GM18505 (cell line): Measurements from ENCODE around the gene GCKR.
"Not testable (repeated sequence)": the region's sequence is repeated elsewhere in the genome, so short reads cannot be mapped to it uniquely, and the experiment has no call there.

Experiments
- ATAC-seq: cut with Tn5 transposase; IDR thresholded peaks from one replicate; pipeline ENCODE4 v1.9.1; 2021; ENCODE audit not compliant: unreplicated experiment
- POLR2A ChIP-seq: IDR thresholded peaks from 4 replicates; pipeline ENCODE4 v1.6.1; 2011; ENCODE audit warnings: borderline replicate concordance; ENCODE audit not compliant: insufficient read depth, insufficient read length; ENCODE audit errors: extremely low read depth

The GCKR gene

DNA sequence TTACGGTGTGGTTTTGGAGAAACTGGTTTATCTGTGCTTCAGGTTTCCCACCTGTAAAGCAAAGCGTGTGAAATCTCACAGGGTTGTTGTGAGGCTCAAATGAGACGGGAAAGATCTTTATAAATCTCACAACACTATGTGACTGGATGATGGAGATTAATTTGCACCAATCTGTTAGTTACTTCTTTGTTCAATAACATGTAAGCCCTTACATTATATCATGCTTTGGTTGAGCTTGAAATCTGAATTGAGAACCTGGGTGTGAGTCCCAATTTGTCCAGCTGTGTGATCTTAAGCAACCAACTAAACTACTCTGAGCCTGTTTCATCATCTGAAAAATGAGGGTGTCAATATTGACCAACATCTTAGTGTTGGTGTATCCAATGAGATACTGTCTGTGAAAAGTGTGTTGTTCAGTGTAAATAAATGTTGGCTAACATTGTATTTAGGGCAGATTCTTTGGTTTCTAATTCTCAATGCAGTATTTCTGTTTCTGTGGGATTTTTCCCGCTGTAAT, 741 bp upstream of the GCKR start:
- ATAC-seq, result no peak
- no peak for TF ChIP-seq POLR2A

- ATAC-seq, result no peak
- TF ChIP-seq POLR2A, result no peak
These were observed 619 bp downstream of the GCKR start for GRCh38 chr2:27497288-27497627.

DNA sequence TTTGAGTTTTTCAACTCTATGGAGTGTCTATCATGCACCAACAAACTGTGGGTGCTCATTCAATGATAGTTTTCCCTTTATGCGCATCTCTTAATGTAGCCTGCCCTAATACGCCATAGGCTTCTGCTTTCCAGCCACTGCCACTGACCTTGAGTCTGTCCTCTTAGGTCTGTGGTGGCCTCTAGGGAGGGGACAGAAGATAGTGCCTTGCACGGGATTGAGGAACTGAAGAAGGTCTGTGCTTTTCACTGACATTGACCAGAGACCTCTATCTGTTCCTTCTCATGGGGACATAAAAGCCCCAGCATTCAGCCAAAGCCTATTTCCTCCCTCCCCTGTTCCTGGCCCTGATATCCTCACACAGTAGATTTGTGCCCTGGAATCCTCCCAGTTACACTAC, 2.3 kb downstream of the GCKR start:
- no peak for ATAC-seq
- no peak for TF ChIP-seq POLR2A

DNA sequence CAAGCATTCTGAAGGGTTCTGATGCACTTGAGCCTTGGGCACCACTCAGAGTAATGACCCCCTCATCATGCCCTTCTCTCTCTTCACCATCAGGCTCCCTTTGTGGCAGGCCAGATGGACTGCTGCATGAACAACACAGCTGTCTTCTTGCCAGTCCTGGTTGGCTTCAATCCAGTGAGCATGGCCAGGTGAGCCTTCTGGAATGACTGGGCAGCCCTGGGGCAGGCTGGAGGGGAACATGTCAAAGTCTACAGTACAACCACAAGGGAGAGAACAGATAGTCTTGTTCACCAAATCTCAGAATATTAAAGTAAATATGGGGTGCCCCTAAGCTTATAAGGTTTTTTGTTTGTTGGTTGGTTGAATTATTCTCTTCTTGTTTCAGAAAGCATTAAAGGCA, 4.4 kb downstream of the GCKR start:
- no peak for ATAC-seq
- no peak for TF ChIP-seq POLR2A

DNA sequence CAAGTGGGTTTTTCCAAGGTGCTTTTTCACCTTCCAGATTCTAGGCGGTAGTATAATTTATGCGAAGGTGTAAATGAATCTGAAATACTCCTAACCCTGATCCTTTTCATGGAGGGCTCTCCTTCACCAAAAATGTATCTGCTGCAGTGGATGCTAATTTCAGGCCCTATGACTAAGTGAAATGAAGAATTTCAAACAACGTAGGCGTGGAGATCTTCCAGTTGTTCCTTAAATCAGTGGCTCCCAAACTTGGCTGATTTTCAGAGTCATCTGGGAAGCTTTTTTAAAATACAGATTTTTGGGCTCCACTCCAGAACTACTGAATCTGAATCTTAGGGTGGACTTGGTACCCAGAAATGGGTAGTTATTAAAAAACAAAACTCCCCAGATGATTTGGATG, 5.5 kb downstream of the GCKR start:
- no peak for TF ChIP-seq POLR2A
- no peak for ATAC-seq

- no peak for ATAC-seq
- no peak for TF ChIP-seq POLR2A
These were observed 9.9 kb downstream of the GCKR start for GRCh38 chr2:27506587-27506986.

- TF ChIP-seq POLR2A, result no peak
- ATAC-seq, result no peak
These were observed 10.7 kb downstream of the GCKR start for GRCh38 chr2:27507293-27507692.

GRCh38 chr2:27509326-27509725, 12.7 kb downstream of the GCKR start:
- ATAC-seq, result no peak

GRCh38 chr2:27518113-27518781, 21.6 kb downstream of the GCKR start:
- ATAC-seq, result no peak
- TF ChIP-seq POLR2A, result no peak

More at GRCh38 chr2:27509326-27509725, 12.7 kb downstream of the GCKR start:
- TF ChIP-seq POLR2A, result no peak

DNA sequence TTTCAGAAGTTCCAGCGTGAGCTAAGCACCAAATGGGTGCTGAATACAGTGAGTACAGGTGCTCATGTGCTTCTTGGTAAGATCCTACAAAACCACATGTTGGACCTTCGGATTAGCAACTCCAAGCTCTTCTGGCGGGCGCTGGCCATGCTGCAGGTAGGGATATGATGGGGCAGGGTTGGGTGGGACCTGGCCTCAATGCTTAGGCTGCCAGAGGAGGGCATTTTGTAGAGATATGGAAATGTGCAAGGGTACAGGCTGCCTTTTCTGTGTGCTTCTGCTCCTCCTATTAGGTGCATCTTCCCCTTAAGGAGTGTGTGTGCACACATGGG, 22.1 kb downstream of the GCKR start:
- no peak for ATAC-seq
- no peak for TF ChIP-seq POLR2A

DNA sequence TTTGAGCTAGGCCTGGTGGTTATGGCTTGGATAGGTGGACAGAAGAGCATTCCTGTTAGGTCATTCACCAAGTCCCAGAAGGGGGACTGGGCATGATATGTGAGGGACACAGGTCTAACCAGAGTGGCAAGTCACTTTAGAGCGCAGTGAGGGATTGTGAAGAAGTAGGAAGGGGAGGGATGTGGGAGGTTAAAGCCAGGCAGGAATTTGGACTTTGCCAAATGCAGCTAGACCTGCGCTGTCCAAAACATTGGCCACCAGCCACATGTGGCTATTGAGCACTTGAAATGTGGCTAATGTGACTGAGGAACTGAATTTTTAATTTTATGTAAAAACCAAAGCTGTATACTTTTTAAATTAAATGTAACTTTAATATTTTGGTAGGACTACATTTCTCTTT, 23.7 kb downstream of the GCKR start:
- no peak for ATAC-seq
- TF ChIP-seq POLR2A, result no peak

GRCh38 chr2:27522400-27522945, 25.8 kb downstream of the GCKR start:
- ATAC-seq, result no peak
- TF ChIP-seq POLR2A, result no peak

DNA sequence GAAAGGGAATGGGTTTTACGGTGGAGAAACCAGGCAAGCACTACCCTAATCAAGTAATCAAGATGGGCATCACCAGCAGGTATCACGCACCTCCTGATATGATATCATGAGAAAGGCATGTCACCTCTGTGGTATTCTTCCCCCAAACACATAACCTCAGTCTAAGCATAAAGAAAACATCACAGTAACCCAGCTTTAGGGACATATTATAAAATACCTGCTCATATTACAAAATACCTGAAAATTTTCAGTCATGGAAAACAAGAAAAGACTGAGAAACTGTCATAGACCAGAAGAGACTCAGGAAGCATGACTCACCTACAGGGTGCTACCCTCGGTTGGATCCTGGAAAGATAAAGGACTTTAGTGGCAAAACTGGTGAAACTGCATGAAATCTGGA, 30.5 kb downstream of the GCKR start:
- ATAC-seq, result no peak
- TF ChIP-seq POLR2A, result no peak

DNA sequence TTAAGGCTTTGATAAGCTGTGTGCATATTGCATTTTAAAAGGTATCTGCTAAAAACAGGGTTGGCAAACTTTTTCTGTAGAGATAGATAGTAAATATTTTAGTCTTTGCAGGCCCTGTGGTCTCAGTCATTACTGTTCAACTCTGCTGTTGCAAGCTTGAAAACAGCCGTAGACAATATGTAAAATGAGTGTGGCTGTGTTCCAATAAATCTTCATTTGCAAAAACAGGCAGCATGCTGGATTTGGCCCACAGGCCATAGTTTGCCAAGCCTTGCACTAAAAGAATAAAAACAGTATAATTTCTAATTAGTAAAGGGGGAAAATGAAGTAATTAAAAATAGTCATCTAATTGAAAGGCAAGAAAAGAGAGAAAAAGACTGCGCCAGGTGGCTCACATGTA, 35.3 kb downstream of the GCKR start:
- TF ChIP-seq POLR2A, result no peak
- ATAC-seq, result no peak

DNA sequence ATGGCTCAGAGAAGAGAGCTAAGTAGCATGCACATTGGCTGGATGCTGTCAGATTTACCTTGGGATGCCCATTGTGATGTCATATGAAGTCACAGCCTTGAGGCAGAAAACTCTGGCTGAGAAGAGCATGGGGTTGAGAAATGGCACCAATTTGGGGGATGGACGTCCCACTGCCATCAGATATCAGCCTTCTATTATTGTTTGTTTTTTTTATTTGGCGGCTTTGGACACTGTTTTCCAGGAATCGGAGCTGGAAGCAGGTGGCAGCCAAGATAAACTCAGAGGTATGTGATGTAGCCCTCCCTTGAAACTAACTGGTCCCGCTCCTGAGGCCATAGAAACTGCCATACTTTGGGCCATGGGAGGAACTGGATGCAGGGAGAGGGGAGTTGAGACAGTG, 40.6 kb downstream of the GCKR start:
- no peak for ATAC-seq
- TF ChIP-seq POLR2A, result no peak

GRCh38 chr2:27538839-27539450, 42.3 kb downstream of the GCKR start:
- not testable (repeated sequence) for ATAC-seq

DNA sequence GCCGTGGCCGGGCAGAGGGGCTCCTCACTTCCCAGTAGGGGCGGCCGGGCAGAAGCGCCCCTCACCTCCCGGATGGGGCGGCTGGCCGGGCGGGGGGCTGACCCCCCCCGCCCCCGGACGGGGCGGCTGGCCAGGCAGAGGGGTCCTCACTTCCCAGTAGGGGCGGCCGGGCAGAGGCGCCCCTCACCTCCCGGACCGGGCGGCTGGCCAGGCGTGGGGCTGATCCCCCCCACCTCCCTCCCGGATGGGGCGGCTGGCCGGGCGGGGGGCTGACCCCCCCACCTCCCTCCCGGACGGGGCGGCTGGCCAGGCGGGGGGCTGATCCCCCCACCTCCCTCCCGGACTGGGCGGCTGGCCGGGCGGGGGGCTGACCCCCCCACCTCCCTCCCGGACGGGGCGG, 43.0 kb downstream of the GCKR start:
- not testable (repeated sequence) for ATAC-seq
